Keratinocyte (primary cell): ENCODE measurements around the gene MICAL2. TPM values are rescaled to one million over a fixed set of nuclear protein-coding genes. Genes with fewer than 3 reads are reported as not detected.

Experiments used
- DNase-seq: peaks from one replicate; pipeline ENCODE4 v3.0.0-alpha.2; 2011; ENCODE audit warnings: low read depth, missing footprints, low spot score
- FAIRE-seq: peaks from 2 replicates; lab custom pipeline; 2011; peaks lifted over from hg19 to GRCh38; lab: Jason Lieb, UNC
- H2AFZ ChIP-seq: 2 replicates; pipeline ENCODE4 v1.6.0; 2012; ENCODE audit warnings: low read length, control low read depth, inconsistent platforms; ENCODE audit not compliant: control insufficient read depth
- H3K27ac ChIP-seq: 2 replicates; pipeline ENCODE4 v1.5.1; 2011; ENCODE audit warnings: low read length; ENCODE audit not compliant: control insufficient read depth, insufficient read depth
- H3K27me3 ChIP-seq: 3 replicates; pipeline ENCODE4 v1.6.0; 2011; ENCODE audit warnings: low read length; ENCODE audit not compliant: control insufficient read depth, insufficient read depth; ENCODE audit errors: extremely low read depth
- H3K36me3 ChIP-seq, 2 experiments: 2 replicates in 1 of 2; 3 replicates in 1 of 2; pipeline ENCODE4 v1.5.1; 2011; ENCODE audit warnings: low read length in 2 of 2, mild to moderate bottlenecking in 1 of 2; ENCODE audit not compliant: control insufficient read depth in 2 of 2, insufficient read depth in 2 of 2; ENCODE audit errors: extremely low read depth in 1 of 2
- H3K4me1 ChIP-seq: 3 replicates; pipeline ENCODE4 v1.5.1; 2011; ENCODE audit warnings: low read length; ENCODE audit not compliant: control insufficient read depth, insufficient read depth; ENCODE audit errors: extremely low read depth
- H3K4me2 ChIP-seq: 3 replicates; pipeline ENCODE4 v1.6.0; 2011; ENCODE audit warnings: low read depth, low read length; ENCODE audit not compliant: control insufficient read depth, insufficient read depth; ENCODE audit errors: extremely low read depth
- H3K4me3 ChIP-seq, 3 experiments: fragments of 200-600 bp in 1 of 3; sonication (generic) in 1 of 3; 2 replicates in 2 of 3; 3 replicates in 1 of 3; pipeline ENCODE4 v1.5.1; 2011 to 2016; ENCODE audit warnings: low read length in 3 of 3, mild to moderate bottlenecking in 3 of 3, control low read depth in 2 of 3, inconsistent platforms in 1 of 3, low read depth in 1 of 3, mixed read lengths in 1 of 3, mixed run types in 1 of 3, moderate library complexity in 1 of 3; ENCODE audit not compliant: control insufficient read depth in 2 of 3, insufficient read depth in 2 of 3; ENCODE audit errors: extremely low read depth in 1 of 3
- H3K79me2 ChIP-seq: 2 replicates; pipeline ENCODE4 v1.6.0; 2012; ENCODE audit warnings: low read length; ENCODE audit not compliant: control insufficient read depth, insufficient read depth
- H3K9ac ChIP-seq: 3 replicates; pipeline ENCODE4 v1.6.0; 2011; ENCODE audit warnings: low read length; ENCODE audit not compliant: control insufficient read depth, insufficient read depth; ENCODE audit errors: extremely low read depth
- H3K9me1 ChIP-seq: 3 replicates; pipeline ENCODE4 v1.6.0; 2011; ENCODE audit warnings: low read length; ENCODE audit not compliant: control insufficient read depth, insufficient read depth; ENCODE audit errors: extremely low read depth
- H3K9me3 ChIP-seq: 2 replicates; pipeline ENCODE4 v1.5.1; 2012; ENCODE audit warnings: low read depth, low read length; ENCODE audit not compliant: control insufficient read depth
- H4K20me1 ChIP-seq: 3 replicates; pipeline ENCODE4 v1.6.0; 2011; ENCODE audit warnings: low read length; ENCODE audit not compliant: control insufficient read depth, insufficient read depth; ENCODE audit errors: extremely low read depth
- EZH2 ChIP-seq: IDR thresholded peaks from one replicate; pipeline ENCODE4 v1.6.1; 2012; ENCODE audit warnings: inconsistent platforms, mild to moderate bottlenecking, low read length, moderate library complexity
- dilution Hi-C: fragments of 300-500 bp; cut with MboI; formaldehyde crosslinking; loops from one replicate; pipeline ENCODE4 v1.7.0; 2020; ENCODE audit warnings: low sequenced_read_pairs; ENCODE audit not compliant: extremely low pct_ligation_motif_present
- polyA plus RNA-seq, 5 experiments: library from polyadenylated mRNA; depleted of rRNA in 3 of 5; stranded (reverse) in 3 of 5; stranded (forward) in 1 of 5; unstranded in 1 of 5; fragments of >200 nt; gene quantifications; 1 replicate in 1 of 5; 2 replicates in 3 of 5; 3 replicates in 1 of 5; pipeline versions ENCODE4 v1.2.1 to v1.2.3, GENCODE V29; 2011 to 2012; ENCODE audit warnings: missing spikeins in 2 of 5, low read depth in 1 of 5, low replicate concordance in 1 of 5
- TF ChIP-seq, protein P1 (sequence below), 3 experiments: IDR thresholded peaks in 1 of 3; conservative IDR thresholded peaks in 1 of 3; optimal IDR thresholded peaks in 1 of 3; 2 replicates in 2 of 3; 3 replicates in 1 of 3; pipeline versions ENCODE3 to v1.5.1; 2011; ENCODE audit warnings: low read length in 3 of 3, mild to moderate bottlenecking in 3 of 3, moderate library complexity in 2 of 3, control low read depth in 1 of 3, inconsistent platforms in 1 of 3; ENCODE audit not compliant: insufficient read depth in 2 of 3; ENCODE audit errors: extremely low read depth in 1 of 3

The MICAL2 gene
- polyA plus RNA-seq, 1 donor (not counting 4 experiments of a cell fraction or from before 2014, with no cell fraction given), result 83.9 TPM

DNA sequence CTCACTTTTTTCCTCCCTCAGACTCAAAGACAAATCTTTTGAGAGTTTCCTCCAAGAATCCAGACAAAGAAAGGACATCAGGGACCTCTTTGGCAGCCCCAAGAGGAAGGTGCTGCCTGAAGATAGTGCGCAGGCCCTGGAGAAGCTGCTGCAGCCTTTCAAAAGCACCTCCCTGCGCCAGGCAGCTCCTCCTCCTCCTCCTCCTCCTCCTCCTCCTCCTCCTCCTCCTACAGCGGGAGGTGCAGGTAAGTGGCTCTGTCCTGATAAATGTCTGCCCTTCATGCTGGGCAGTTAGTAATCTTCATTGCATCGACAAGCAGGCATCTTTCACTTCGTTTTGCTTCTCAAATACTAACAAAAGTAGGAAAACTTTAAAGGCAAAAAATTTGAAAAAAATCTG is 184.2 kb downstream of the MICAL2 start:
- no peak for DNase-seq
- H2AFZ ChIP-seq, result no peak overlapping the region
- H3K27me3 ChIP-seq, result no peaks in the 10 kb centered on the region
- no peaks in the 10 kb centered on the region for H3K9me1 ChIP-seq
- H3K9ac ChIP-seq, result no peak overlapping the region
- dilution Hi-C loops, result no loop called here
- no peak overlapping the region for H3K27ac ChIP-seq
- no peak overlapping the region for H3K4me3 ChIP-seq
- H3K79me2 ChIP-seq, result no peaks in the 10 kb centered on the region
- no peaks in the 10 kb centered on the region for H3K9me3 ChIP-seq
- H4K20me1 ChIP-seq, result no peaks in the 10 kb centered on the region
- FAIRE-seq, result no peak
- H3K4me2 ChIP-seq, result no peak overlapping the region
- H3K36me3 ChIP-seq, result peaks cover 23 to 37% of the 10 kb centered on the region in 2 experiments
- no peaks in the 10 kb centered on the region for H3K4me1 ChIP-seq
- TF ChIP-seq, protein P1, sequence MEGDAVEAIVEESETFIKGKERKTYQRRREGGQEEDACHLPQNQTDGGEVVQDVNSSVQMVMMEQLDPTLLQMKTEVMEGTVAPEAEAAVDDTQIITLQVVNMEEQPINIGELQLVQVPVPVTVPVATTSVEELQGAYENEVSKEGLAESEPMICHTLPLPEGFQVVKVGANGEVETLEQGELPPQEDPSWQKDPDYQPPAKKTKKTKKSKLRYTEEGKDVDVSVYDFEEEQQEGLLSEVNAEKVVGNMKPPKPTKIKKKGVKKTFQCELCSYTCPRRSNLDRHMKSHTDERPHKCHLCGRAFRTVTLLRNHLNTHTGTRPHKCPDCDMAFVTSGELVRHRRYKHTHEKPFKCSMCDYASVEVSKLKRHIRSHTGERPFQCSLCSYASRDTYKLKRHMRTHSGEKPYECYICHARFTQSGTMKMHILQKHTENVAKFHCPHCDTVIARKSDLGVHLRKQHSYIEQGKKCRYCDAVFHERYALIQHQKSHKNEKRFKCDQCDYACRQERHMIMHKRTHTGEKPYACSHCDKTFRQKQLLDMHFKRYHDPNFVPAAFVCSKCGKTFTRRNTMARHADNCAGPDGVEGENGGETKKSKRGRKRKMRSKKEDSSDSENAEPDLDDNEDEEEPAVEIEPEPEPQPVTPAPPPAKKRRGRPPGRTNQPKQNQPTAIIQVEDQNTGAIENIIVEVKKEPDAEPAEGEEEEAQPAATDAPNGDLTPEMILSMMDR (optimal IDR thresholded peaks at IDR 0.05 in 1 of 3, IDR thresholded peaks at IDR 0.05 in 1 of 3, conservative IDR thresholded peaks at IDR 0.05 in 1 of 3; ENCODE audit: extremely low read depth in 1 of 3, insufficient read depth in 2 of 3, low read length in 3 of 3), result no peak
- TF ChIP-seq EZH2, result no peak

GRCh38 chr11:12295943-12296342 is 185.6 kb downstream of the MICAL2 start:
- no peaks in the 10 kb centered on the region for H3K79me2 ChIP-seq
- no peak overlapping the region for H3K4me3 ChIP-seq
- H3K27ac ChIP-seq, result no peak overlapping the region
- no peaks in the 10 kb centered on the region for H3K9me1 ChIP-seq
- no peaks in the 10 kb centered on the region for H3K27me3 ChIP-seq
- H3K4me2 ChIP-seq, result no peak overlapping the region
- no peaks in the 10 kb centered on the region for H4K20me1 ChIP-seq
- no peak for DNase-seq
- dilution Hi-C loops, result no loop called here
- H3K4me1 ChIP-seq, result no peaks in the 10 kb centered on the region
- no peak overlapping the region for H2AFZ ChIP-seq
- TF ChIP-seq EZH2, result no peak
- TF ChIP-seq, protein P1 (optimal IDR thresholded peaks at IDR 0.05 in 1 of 3, IDR thresholded peaks at IDR 0.05 in 1 of 3, conservative IDR thresholded peaks at IDR 0.05 in 1 of 3; ENCODE audit: extremely low read depth in 1 of 3, insufficient read depth in 2 of 3, low read length in 3 of 3), result no peak
- no peaks in the 10 kb centered on the region for H3K9me3 ChIP-seq
- no peak for FAIRE-seq
- peaks cover 23 to 25% of the 10 kb centered on the region in 2 experiments for H3K36me3 ChIP-seq
- H3K9ac ChIP-seq, result no peak overlapping the region
